ENCODE data around the gene HAPLN3.
"Not testable (repeated sequence)": the region's sequence is repeated elsewhere in the genome, so short reads cannot be mapped to it uniquely, and the experiment has no call there.

The HAPLN3 gene, protein sequence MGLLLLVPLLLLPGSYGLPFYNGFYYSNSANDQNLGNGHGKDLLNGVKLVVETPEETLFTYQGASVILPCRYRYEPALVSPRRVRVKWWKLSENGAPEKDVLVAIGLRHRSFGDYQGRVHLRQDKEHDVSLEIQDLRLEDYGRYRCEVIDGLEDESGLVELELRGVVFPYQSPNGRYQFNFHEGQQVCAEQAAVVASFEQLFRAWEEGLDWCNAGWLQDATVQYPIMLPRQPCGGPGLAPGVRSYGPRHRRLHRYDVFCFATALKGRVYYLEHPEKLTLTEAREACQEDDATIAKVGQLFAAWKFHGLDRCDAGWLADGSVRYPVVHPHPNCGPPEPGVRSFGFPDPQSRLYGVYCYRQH

DNA sequence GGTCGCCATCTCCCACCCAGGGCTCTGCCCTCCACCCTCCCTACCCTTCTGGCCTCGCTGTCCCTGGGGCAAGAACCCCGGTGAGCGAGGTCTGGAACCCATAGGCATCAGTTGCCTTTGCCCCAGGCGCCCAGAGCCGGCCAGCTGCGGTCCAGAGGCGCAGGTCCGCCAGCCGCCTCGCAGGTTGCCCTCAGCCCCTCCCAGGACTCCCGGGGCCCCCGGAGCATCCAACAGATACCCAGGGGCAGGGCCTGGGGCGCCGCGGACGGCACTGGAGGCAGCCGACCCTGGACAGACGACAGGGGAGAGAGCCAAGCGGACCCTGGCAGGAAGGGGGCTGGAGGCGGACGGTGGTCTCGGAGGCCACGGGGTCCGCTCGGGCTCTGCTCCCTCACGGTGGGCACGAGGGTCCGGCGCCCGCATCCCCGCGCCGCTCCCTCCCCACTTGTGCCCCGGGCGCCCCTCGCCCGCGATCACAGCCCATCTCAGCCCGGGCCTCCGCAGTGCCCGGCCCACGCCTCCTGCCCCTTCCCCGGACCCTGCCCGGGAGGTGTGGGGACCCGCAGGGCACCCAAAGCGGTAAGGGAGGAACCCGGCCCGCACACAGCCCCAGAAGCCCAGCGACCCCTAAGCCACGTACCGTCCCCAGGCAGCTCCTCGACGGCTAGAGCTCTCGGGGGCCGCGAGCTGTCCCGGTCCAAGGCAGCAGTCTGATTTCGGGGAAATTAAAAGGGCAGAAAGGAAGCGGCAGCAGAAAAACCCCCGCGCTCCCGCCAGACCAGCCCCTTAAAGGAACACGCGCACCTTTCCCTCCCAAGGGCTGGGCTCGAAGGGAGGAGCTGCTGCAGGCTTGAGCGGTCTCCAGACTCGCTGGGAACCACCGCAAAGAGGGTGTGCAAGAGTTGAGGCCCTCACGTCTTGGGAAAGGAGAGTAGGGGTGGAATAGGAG is at the start of gene HAPLN3:
TSS of gene HAPLN3 (minus strand) at position 726 of the 949 bp plus-strand sequence. CDS start 8,246 bp downstream, outside the sequence.
- in situ Hi-C loops (cut with MboI; ENCODE audit: low sequenced_read_pairs): no loop called here

DNA sequence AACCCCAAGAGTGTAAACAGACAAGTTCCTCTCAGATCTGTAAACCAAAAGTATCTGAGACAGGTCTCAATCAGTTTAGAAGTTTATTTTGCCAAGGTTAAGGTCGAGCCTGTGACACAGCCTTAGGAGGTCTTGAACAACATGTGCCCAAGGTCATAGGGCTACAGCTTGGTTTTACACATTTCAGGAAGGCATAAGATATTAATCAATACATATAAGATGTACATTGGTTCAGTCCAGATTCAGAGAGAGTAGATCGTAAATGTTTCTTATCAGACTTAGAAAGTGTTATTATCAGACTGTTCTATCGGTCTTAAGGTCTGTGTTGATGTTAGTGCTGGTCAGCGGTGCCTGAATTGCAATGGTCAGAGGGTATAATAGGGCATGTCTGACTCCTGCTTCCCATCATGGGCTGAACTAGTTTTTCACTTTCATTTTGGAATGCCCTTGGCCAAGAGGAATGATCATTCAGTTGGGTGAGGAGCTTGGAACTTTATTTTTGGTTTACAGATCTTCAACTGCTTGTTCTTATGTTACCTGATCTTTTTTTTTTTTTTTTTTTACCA is 44.8 kb upstream of the HAPLN3 start:
- in situ Hi-C loops (cut with MboI; ENCODE audit: low sequenced_read_pairs): no loop called here

DNA sequence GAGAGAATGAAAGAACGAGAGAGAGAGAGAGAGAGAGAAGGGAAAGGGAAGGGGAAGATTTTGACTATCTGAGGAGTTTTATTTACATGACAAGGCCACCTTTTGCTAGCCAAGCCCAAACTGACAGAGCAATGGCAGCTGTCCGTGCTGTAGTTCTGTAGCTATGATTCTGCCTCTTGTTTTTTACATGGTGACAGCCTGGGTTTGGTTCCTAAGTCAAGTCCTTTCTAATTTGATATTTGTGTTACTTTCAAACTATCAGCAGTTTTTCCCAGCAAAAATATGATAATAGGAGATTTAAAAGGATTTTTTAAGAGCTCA is 44.1 kb upstream of the HAPLN3 start:
- in situ Hi-C loops (cut with MboI; ENCODE audit: low sequenced_read_pairs): no loop called here

DNA sequence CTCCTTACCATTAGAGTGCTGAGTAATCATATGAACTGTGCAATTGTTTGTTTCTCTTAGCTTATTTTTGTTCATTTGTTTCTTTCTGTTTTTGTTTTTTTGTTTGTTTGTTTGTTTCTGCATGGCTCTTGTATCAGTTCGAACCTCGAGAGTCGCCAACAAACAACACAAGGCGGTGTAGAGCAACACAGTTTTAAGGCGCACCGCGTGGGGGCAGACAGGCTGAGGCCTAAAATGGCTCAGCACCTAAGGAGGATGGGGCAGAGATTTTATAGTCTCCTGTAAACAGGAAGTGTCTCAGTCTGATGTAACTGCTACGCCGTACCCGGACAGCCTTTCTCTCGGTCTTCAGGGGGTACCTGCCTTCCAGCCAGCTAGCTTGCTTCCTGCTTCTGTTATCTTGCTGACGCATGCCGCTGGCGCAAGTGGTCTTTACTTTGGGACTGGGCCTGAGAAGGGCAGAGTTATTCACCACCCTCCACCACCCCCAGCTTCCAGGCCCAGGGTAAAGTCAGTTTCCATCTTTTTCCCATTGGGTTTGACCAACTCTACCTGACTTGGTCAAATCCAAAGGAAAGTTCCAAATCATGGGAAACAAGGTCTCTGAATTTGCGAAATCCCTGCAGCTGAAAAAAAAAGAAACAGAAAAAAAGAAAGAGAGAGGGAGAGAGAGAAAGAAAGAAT is 43.6 kb upstream of the HAPLN3 start:
- in situ Hi-C loops (cut with MboI; ENCODE audit: low sequenced_read_pairs): no loop called here

DNA sequence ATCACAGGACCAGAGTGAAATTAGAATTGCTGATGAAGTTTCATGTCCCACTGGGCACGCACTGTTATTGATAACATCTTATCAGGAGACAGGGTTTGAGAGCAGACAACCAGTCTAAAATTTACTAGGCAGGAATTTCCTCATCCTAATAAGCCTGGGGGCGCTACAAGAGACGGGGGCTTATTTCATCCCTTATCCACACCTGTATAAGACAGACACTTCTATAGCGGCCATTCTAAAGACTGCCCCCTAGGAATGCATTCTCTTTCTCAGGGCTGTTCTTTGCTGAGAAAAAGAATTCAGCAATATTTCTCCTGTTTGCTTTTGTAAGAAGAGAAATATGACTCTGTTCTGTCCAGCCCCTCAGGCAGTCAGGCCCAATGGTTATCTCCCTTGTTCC is 39.1 kb upstream of the HAPLN3 start:
- in situ Hi-C loops (cut with MboI; ENCODE audit: low sequenced_read_pairs): not testable (repeated sequence)

DNA sequence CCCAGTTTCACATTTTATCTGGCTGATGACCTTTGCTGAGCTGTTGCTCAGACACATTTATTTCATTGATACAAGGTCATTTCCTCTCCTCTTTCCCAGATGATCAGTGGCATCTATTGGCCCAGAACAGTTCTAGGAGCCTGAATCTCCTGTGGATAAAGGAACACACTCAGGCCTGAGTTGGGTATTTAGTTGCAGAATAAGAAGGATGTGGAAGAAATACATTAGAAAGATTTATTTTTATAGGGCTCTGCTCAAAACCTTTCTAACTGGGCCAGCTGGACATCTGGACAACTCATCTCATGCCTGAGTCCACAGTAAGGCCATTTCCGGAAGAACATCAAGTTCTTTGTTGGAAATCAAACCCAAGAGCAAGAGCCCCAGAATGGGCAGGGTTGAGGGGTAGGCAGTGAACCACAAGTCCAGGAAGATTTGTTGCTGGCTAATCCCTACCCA is 37.6 kb upstream of the HAPLN3 start:
- in situ Hi-C loops (cut with MboI; ENCODE audit: low sequenced_read_pairs): no loop called here

DNA sequence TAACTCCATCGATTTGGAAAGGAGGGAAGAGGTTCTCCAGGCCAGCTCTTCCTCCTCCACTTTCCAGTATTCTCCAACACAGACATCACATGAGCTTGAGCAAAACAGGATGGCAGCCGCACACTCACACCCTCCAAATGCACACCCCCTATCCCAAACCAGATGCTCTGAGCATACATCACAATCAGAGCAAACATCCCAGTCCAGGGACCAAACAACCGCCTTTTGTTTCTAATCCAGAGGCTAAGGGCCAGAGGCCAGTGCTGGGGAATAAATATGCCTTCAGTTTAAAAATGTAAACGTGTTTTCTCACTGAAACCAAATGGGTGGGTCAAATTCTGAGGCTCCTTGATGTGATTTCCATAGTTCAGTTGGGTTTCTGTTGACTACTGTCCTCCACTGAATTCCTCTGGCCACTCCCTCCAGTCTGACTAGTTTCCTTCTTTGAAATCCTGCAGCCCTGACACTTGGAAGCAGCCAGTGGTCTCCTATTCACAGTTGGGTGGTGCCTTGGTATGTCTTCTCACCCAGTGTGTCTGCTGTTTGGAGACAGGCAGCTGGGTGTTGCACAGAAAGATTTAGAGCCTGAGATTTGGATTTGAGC is 37.0 kb upstream of the HAPLN3 start:
- in situ Hi-C loops (cut with MboI; ENCODE audit: low sequenced_read_pairs): no loop called here

DNA sequence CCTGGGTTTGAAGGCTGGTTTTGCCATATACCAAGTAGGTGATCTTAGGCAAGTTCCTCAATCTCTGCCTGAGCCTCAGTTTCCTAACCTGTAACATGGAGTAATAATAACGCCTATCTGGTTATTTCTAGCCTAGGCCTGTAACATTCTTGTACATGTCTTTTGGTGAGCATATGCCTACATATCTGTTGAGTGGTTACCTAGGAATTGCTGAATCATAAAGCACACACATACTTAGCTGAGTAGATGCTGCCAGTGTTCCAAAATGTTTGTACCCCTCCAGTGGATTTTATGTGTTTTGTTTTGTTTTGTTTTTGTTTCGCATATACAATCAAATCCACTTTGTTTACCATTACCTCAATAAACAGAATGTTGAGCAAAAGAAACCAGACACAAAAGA is 35.2 kb upstream of the HAPLN3 start:
- in situ Hi-C loops (cut with MboI; ENCODE audit: low sequenced_read_pairs): no loop called here

DNA sequence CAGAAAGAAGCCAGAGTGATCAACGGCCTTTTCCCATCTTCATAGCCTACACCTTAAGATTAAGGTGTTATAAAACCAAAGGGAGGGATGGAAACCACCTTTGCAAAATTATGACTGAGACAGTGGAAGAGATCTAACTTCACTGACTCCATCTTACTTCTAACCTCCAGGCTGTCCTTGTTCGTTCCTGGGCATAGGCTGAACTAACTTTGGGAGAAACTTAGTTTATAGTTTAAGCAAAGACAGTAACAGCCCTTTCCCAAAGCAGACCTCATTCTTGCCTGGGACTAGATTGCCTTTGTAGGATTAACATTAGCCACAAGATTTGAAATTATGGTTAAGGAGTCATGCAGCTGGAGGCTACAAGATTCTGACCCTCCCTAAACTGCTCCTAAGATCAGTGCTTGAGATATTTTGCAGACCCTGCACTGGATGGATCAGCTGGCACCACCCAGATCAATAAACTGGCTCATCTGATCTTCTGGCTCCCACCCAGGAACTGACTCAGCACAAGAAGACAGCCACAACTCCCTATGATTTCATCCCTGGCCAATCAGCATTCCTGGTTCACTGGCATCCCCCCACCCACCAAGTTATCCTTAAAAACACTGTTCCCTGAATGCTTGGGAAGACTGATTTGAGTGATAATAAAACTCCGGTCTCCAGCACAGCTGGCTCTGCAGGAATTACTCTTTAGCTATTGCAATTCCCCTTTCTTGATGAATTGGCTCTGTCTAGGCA is 34.2 kb upstream of the HAPLN3 start:
- in situ Hi-C loops (cut with MboI; ENCODE audit: low sequenced_read_pairs): not testable (repeated sequence)

DNA sequence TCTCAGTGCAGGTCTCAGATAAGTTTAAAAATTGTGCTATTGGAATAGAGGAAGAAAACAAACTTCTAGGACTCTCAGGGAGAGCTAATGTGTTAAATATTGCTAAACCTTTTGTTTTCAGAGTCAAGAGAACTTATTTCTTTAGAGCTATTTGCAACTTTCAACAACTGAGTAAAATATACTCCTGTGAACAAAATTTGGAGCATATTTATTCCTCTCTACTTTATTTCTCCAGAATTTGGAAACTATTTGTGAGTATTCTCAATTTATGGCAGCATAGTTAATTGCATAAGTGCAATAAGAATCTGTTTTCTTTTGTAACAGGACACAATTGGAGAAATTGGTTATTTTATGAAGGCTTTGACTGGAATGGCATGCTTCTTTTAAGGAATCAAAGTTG is 32.8 kb upstream of the HAPLN3 start:
- in situ Hi-C loops (cut with MboI; ENCODE audit: low sequenced_read_pairs): not testable (repeated sequence)

DNA sequence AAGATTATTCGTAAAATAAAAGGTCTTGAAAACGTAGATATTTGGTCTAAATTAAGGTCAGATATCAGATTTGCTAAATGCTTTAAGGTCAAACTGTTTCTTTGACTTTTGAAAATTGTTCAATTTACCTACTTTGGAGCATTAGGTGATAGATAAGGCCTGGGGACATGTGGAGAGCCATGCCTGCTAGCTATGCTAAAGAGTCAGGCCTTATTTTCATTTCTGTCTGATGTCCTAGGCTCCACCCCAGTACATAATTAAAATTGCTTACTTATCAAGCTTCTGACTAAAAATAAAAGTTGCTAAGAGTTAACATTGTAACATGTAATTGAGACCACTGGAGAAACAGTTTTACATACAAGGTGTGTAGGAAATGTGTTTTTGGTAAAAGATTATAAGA is 30.3 kb upstream of the HAPLN3 start:
- in situ Hi-C loops (cut with MboI; ENCODE audit: low sequenced_read_pairs): not testable (repeated sequence)

DNA sequence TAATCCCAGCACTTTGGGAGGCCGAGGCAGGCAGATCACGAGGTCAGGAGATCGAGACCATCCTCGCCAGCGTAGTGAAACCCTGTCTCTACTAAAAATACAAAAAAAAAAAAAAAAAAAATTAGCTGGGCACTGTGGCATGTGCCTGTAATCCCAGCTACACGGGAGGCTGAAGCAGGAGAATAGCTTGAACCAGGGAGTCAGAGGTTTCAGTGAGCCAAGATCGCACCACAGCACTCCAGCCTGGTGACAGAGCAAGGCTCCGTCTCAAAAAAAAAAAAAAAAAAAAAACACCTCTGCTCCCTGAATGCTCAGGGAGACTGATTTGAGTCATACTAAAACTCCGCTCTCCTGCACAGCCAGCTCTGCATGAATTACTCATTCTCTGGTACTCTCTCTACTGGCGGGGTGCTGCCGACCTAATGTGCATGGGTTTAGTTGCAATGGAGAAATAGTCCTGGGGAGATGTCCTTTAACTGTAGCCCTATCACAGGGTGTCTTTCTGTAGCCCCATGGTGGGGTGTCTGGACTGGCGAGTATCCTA is 25.6 kb upstream of the HAPLN3 start:
- in situ Hi-C loops (cut with MboI; ENCODE audit: low sequenced_read_pairs): not testable (repeated sequence)

DNA sequence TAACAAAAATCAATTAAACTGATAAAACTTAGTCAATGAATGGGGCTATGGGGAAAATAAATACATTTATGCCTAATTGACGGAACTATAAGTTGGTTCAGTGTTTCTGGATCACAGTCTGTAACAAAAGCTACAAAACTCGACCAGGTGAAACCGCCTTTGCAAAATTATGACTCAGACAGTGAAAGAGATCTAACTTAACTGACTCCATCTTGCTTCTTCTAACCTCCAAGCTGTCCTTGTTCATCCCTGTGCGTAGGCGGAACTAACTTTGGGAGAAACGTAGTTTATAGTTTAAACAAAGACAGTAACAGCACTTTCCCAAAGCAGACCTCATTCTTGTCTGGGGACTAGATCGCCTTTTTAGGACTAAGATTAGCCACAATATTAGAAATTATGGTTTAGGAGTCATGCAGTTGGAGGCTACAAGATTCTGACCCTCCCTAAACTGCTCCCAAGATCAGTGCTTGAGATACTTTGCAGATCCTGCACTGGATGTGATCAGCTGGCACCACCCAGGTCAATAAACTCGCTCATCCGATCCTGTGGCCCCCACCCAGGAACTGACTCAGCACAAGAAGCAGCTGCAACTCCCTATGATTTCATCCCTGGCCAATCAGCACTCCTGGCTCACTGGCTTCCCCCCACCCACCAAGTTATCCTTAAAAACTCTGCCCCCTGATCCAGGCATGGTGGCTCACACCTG is 25.0 kb upstream of the HAPLN3 start:
- in situ Hi-C loops (cut with MboI; ENCODE audit: low sequenced_read_pairs): no loop called here

DNA sequence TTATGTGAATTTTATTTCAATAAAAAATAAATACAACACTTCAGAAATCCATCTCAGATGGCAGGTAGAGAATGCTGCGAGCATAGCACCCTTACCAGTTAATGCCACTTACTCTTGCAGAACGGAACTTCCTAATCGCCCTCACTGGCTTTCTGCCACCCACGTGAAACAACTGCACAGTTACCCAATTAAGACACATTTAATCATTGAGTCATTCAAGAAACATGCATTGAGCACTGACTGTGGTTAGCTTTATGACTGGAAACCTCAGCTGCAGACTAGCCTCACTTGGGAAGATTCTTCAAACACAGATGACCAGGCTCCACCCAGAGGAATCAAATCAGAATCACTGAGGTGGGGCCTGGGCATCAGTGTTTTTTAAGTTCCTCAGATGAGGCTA is 23.4 kb upstream of the HAPLN3 start:
- in situ Hi-C loops (cut with MboI; ENCODE audit: low sequenced_read_pairs): no loop called here

DNA sequence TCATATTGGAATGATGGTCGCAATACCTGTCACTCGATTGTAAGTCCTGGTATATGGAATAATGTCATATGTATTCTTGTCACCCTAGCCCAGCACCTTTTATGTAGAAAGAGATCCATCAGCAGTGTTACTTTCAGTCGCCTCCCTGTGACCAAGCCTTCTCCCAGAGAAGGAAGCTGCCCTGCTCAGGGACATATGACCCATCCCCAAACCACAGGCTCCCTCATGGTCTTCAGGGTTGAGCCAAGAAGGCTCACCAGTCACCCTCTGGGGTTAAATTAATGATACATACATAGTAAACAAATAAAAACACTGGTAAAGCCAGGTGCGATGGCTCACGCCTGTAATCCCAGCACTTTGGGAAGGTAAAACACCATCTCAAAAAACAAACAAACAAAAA is 22.4 kb upstream of the HAPLN3 start:
- in situ Hi-C loops (cut with MboI; ENCODE audit: low sequenced_read_pairs): no loop called here

DNA sequence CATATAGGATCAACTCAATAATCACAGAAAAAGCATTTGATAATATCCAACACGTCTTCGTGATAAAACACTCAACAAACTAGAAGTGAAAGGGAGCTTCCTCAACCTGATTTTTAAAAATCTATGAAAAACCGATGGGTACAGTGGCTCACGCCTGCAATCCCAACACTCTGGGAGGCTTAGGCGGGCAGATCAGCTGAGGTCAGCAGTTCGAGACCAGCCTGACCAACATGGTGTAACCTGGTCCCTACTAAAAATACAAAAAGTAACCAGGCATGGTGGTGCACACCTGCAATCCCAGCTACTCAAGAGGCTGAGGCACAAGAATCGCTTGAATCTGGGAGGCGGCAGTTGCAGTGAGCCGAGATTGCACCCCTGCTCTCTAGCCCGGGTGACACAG is 20.0 kb upstream of the HAPLN3 start:
- in situ Hi-C loops (cut with MboI; ENCODE audit: low sequenced_read_pairs): no loop called here

DNA sequence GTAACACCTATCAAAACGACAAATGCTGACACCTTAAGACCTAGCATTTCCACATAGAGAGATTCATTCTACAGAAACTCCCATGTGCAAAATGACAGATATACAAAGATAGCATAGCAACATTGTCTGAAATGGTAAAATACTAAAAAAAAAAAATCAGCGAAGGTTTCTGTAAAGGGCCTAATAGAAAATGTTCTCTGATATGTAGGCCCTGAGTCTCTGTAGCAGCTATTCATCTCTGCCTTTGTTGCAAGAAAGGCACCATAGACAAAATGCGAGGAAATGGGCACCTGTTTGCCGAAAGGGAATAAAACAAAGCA is 18.5 kb upstream of the HAPLN3 start:
- in situ Hi-C loops (cut with MboI; ENCODE audit: low sequenced_read_pairs): no loop called here

DNA sequence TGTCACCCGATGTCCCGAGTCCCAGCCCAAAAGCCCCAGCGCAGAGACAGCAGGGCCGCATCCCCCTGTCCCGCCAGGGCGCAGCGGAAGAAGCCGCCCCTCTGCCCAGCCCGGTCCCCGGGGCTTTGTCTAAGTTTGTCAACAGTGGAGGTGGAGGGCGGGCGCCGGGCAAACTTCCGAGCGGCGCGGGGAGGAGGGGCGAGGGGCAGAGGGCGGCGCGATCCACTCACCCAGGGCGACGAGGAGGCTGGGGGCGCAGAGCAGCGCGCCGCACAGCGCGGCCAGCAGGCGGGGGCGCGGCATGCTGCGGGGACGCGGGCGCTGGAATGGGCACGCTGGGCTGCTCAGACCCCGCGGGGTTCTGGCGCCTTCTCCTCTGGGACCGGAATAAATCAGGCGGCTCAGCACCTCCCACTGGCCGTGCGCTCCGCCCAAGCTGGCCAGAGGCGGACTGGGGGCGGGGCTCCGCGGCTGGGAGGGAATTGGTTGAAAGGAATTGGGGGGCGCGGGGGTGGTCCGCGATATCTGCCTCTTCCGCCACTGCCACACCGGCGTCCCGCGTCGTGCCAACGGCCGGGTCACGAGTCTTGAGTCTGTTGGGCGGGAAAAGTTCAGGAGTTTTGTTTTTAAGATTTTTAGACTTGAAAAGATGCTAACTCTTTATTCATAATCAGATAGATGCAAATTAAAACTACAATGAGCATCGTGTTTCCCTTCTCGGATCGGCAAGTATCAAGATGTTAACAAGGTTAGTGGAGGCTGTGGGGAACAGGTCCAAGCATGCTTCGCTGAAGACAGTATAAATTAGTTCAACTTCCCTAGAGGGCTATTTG is 17.9 kb upstream of the HAPLN3 start, which contains the start of gene MFGE8:
TSS of gene MFGE8 (minus strand) at position 363 of the 833 bp plus-strand sequence. CDS start at position 303, 60 bp downstream.
- in situ Hi-C loops (cut with MboI; ENCODE audit: low sequenced_read_pairs): no loop called here
